NCI-H82 treated with DMSO at 0.1 percent for 48 hours (cell line): ENCODE results near the gene IGFL1.
"Not testable (repeated sequence)": the region's sequence is repeated elsewhere in the genome, so short reads cannot be mapped to it uniquely, and the experiment has no call there.

ENCODE experiments used
- DNase-seq: peaks from one replicate; lab custom pipeline; 2025; ENCODE audit not compliant: unreplicated experiment; lab: John Stamatoyannopoulos, UW

IGFL1 gene

DNA sequence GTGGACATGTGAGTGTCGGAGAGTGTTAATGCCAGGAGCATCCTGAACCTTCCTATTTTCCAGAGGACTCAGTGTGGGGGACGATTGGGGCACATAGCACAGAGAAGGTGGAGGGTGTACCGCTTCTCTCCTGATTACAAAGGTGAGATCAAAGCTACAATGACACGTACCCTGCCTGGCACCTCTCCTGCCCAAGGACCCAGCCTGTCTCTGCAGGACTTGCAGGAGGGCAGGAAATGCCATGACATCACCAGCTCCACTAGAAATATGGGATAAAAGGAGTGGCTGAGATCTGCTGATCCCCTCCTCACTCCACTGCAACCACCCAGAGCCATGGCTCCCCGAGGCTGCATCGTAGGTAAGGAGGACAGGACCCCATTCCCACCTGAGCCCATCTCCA lies at the start of gene IGFL1:
Gene IGFL1 (plus strand): TSS at position 301 of the 400 bp plus-strand sequence. CDS start 33 bp downstream, at position 334.
- no peak for DNase-seq

DNA sequence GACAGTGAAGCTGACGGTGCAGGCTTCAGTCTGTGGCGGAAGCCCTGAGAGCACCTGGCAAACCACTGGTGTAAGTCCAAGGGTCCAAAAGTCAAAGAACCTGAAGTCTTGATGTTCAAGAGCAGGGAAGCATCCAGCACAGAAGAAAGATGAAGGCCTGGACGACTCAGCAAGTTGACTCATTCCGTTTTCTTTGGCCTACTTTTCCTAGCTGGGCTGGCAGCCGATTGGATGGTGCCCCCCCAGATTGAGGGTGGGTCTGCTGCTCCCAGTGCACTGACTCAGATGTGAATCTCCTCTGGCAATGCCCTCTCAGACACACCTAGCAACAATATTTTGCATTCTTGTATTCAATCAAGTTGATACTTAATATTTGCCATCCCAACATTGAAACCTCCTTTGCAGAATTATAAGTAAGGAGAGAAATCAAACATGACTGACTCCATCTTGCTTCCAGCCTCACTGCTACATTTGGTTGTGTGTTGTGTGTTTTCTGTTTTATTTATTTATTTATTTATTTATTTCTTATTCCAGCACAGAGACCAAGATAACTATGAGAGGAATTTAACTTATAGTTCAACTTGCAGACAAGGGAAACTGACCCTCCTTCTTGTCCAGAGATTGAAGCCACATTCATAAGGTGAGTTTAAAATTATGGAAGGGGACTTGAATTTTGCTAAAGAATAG lies 48.7 kb upstream of the IGFL1 start:
- no peak for DNase-seq

DNA sequence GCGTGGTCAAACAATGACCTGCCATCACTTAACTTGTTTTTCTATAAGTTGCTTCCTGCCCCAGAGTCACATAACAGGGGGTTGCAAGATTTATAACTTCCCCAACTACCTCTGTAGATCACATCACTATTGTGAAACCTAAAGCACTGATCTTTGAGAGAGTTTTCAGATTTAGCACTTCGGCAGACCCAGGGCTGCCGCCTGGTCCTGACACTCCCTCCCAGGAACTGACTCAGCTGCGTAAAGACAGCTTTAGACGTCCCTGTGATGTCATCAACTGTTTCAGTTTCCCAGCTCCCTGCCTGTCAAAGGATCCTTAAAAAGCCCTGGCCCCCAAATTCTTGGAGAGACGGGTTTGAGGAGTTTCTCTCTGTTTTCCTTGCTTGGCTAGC lies 48.2 kb upstream of the IGFL1 start:
- no peak for DNase-seq

DNA sequence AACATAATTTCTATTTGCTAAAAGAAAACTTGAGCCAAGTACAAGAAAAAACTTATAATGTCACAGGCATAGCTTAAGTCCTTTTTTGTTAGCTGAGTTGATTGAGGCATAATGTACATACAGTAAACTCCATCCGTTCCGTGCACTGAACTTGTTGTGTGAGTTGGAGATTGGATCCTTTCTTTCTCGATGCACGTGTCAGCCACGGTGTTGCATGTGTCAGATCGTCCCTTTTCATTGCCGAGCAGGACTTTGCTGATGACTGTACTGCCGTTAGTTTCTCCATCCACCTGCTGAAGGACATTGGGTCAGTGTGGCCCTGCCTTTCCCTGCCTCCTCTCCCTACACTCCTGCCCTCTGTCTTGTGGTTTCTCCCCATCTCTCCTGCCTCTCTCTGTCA lies 47.1 kb upstream of the IGFL1 start:
- no peak for DNase-seq

DNA sequence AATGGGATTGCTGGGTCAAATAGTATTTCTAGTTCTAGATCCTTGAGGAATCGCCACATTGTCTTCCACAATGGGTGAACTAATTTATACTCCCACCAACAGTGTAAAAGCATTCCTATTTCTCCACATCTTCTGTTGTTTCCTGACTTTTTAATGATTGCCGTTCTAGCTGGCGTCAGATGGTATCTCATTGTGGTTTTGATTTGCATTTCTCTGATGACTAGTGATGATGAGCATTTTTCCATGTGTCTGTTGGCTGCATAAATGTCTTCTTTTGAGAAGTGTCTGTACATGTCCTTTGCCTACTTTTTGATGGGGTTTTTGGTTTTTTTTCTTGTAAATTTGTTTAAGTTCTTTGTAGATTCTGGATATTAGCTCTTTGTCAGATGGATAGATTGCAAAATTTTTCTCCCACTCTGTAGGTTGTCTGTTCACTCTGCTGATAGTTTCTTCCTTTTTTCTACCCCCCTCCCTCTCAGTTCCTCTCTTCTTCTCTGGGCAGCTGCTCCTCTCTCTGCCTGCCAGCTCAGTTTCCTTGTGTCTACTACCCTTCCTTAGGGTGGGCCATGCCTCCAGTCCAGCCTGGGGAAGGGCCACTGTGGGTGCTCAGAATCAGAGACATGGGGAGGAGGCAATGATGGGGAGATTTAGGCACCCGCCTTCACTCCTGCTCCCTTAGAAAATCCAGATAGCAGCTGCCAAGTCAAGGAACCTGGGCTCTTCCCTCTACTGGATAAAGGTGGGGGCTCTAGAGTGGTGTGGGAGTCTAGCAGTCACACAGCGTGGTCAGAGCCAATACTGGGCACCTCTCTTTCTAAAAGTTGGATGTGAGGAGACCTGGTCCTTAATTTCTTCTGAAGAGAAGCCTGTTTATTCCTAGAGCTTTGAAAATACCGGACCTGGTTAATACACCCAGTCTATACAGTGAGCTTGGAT lies 44.5 kb upstream of the IGFL1 start:
- DNase-seq = not testable (repeated sequence)

DNA sequence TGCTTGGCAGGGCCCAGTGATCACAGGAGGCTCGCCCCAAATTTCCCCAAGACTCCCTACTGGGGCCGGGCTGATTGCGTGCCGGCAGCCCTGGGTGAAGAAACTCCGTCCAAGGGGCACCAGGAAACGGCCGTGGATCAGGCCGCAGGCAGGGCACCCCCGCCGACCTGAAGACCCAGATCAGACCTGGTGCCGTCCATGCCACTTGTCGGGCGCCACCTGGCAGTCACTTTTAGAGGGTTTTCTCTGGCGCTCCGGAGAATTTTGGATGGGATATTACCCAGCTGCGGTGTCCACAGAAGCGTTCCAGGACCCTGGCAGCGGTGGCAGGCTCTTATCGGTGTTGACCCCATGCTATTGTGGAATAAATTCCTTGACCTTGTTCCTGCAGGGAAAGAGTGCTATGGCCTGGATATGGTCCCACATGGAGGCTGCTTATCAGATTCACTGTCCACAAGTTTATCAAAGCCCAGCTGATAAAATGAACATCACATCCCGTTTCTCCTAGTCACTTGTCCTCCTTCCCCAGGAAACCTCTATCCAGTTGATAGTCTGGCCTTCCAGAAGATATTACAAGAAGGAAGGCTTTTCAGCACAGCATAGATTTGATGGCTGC lies 43.3 kb upstream of the IGFL1 start:
- DNase-seq = no peak

DNA sequence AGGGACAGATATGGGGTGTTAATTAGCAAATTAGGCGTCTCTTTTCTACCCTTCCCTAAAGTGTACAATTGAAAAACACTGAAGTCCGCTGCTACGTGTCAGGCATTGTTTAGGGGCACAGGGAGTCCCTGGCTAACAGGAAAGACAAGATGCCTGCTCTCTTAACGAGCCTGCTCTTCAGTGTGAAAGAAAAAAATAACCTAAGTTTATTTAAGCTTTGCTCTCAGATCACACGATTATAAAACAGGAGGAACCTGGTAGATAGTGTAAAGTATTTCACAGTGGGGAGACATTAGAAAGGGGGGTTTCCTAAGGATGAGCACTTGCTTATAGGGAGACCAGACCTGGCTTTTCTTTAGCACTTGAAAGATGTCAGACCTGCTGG lies 42.8 kb upstream of the IGFL1 start:
- no peak for DNase-seq

DNA sequence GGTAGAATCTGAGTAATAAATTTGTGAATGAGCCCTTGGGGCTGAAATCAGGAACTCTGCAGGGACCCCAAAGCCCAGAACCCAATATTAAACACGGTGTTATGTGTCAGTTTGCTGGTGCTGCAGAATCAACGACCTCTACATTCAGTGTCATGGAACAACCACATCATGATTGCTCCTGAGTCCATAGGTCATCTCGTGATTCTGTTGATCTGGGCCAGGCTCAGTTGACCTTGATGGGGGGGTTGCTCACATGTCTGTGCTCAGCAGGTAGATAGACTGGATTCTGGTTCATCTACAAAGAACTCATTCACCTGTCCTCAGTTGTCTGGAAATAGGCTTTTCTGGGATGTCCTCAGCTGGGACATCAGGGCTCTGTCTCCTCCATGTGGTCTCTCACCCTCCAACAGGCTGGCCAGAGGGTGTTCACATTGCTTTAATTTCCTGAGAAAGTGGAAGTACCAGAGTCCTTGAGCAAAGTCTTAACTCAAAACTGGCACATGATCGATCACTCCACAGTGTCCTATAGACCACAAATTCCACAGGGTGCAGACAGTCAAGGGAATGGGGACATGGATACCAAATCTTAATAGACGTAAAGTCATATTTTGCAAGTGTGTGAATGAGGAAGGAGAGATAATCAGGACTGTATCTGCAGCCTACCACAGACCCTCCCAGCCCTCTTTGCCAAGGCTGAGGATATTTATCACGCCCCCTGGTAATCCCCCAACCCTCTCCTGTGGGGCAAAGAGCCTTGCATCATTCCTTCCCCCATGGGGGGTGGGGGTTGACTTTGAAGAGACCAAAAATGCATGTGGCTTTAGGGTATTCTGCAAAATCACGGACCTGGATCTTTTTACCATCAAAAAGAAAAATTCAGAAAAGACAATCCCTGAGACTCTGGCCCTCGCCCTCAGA lies 39.3 kb upstream of the IGFL1 start:
- no peak for DNase-seq

DNA sequence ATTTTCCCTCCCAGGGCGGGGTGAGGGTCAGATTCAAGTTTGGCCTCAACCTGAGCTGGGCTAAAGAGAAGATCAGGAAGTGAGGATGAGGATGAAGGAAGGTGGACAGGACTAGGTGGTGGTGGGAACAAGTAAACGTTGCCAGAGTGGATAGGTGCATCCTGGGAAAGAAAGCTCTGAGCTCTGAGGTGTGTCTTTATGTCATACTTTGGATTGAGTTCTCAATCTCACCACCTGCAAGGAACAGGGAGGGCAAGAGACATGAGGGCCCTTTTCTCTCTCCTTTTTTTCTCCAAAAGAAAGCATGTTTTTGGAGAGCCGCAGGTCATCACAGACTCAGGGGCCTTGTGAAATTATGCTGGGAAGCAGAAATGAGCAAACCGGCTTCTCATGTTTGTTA lies 38.2 kb upstream of the IGFL1 start:
- no peak for DNase-seq

DNA sequence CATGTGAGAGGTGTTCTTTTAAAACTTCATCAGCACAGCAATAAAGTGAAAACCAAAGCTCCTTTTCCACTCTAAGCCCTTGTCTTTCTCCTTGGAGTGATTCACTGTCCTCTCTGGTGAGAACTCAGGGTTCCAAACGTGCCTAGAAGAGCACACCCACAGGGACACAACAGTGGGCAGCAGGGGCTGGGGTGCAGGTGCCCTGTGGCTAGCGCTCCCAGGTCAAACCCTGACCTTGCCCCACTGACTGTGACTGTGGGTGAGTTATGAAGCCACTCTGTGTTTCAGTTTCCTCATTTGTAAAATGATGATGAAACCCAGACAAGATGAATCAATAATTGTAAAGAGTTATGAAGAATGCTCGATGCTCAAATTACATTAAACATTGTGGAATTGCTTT lies 37.6 kb upstream of the IGFL1 start:
- DNase-seq = no peak

DNA sequence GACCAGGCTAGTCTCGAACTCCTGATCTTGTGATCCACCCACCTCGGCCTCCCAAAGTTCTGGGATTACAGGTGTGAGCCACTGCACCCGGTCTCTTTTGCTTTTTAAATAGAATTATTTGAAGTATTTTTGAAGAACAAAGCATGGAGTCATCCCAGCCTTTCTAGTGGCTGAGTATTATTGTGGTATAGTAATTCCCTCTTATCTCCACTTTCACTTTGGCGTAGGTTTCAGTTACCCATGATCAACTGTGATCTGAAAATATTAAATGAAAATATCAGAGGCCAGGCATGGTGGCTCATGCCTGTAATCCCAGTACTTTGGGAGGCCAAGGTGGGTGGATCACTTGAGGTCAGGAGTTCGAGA lies 36.9 kb upstream of the IGFL1 start:
- DNase-seq = not testable (repeated sequence)

DNA sequence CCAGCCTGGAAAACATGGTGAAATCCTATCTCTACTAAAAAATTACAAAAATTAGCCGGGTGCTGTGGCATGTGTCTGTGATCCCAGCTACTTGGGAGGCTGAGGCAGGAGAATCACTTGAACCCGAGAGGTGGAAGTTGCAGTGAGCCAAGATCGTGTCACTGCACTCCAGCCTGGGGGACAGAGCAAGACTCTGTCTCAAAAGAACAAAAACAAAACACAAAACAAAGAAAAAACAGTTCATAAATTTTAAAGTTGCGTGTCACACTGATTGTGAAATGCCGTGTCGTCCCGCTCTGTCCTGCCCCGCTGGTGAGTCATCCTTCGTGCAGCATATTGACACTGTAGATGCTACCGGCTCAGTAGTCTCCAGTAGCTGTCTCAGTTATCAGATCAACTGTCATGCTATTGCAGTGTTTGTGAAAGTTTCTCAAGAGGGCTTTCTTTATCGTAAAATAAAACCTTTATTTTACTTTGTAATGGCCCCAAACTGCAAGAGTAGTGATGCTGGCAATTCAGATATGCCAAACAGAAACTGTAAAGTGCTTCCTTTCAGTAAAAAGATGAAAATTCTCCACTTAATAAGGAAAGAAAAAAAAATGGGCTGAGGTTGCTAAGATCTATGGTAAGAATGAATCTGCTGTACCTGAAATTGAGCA lies 36.4 kb upstream of the IGFL1 start:
- no peak for DNase-seq

DNA sequence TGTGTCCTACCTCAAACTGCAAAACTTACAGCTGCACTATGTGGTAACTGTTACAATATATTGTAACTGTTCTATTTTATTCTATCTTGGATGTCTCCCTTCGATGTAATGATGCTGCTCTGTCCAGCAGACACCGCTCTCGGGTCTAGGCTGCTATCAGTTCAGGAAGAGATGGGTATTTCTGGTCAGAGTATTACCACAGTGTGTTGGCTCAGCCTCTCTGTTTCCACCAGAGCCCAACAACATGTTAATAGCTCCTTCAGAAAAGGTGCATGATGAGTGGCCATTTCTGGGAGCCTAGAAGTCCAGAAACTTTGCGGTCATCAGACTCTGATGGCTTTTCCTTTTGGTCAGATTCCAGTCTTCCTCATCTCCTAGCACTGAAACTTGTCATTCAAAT lies 35.9 kb upstream of the IGFL1 start:
- no peak for DNase-seq

DNA sequence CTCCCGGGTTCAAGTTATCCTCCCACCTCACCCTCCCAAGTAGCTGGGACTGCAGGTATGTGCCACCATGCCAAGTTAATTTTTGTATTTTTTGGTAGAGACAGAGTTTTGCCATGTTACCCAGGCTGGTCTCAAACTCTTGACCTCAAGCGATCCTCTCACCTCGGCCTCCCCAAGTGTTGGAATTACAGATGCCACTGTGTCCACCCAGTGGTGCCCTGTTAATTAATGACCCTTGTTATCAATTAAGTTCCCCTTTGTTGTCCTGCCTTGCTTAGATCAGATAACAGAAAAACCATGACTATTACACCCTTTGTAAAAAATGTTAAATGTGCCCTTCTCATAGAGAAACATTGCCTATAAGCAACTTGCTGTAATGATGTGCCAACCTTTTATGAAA lies 34.4 kb upstream of the IGFL1 start:
- DNase-seq = no peak

DNA sequence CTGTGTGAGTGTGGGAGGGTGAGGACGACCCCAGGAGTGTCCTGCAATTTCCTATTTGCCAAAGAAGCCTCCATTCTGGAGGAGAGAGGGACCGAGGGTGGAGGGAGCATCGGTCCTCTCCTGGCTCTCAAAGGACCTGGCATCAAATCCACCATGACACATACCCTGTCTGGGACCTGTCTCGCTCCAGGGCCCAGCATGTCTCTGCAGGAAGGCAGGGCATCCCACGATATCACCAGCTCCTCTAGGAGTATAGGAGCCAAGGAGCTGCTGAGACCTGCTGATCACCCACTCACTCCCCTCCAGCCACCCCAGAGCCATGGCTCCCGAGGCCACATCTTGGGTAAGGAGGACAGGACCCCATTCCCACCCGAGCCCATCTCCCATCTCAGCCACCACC lies 33.6 kb upstream of the IGFL1 start:
- DNase-seq = not testable (repeated sequence)

DNA sequence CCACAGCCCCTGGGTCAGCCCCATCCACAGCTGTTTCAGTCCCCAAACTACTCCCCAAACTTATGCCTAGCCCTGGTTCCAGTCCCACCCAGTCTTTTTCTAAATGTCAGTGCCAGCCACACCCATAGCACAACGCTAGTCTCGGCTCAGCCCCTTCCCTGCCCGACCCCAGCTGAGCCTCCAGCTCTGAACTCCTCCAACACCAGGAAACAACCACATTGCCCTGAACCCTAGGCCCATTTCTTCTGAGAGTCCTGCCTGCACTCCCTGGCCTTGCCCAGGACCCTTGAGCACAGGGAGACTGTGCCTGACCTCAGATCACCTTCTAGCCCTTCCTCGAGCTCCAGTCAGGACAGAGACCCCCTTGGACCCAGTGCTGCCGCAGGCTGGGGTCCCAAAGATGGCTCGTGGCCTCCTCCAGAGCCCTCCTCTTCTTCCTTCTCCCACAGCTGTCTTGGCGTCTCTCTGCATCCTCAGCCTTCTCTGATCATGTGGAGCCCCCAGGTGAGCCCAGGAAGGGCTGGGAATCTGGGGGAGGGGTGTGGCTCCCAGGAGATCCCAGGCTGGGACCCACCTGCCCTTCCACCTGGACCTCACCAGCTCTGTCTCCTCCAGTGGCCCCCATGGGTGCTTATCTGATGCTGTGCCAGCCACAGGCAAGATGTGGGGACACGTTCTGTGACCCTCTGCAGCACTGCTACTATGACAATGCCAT lies 33.0 kb upstream of the IGFL1 start:
- DNase-seq = no peak

DNA sequence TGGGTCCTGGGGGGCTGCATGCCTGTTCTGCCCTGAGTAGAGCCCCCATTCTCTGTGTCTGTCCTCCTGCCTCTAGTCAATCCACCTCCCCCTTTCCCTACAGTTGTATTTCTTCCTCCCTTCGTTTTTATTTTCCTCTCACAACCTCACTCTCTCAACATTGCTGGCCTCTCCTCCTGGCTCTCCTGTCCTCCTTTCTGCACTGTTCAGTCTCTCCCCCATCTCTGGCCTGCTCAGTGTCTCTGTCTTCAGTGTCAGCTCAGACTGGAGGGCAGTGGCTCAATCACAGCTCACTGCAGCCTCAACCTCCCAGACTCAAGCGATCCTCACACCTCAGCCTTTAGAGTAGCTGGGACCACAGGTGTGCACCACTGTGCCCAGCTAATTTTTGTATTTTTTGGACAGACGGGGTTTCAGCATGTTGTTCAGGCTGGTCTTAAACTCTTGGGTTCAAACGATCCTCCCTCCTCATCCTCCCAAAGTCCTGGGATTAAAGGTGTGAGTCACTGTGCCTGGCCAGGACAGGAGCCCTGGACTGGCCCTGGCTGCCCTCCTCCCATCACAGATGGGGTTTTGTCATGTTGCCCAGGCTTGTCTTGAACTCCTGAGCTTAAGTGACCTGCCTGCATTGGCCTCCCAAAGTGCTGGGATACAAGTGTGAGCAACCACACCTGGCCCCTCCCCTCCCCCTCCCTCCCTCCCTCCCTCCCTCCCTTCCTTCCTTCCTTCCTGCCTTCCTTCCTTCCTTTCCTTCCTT lies 32.0 kb upstream of the IGFL1 start:
- DNase-seq = no peak

DNA sequence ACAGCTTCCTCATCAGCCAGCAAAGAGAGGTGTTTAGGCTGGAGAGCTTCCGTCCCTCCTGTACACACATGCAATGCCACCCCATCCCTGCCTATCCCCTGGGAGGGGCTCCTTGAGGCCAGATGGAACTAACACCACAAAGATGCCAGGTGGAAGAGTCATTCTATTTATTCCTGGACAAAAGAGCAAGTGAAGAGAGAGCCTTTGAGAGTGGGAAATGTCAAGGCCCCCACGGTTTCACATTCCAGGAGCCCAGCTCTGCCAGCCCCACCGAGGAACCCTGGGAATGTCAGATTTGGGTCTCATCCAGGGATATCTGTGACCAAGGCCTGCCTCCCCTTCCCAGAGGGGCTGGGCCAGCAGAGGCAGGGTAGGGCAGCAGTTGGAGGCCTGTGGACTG lies 30.8 kb upstream of the IGFL1 start:
- DNase-seq = no peak
